GM12878 (cell line): Measurements from ENCODE around the gene FAM3B. TPM values are rescaled to one million over a fixed set of nuclear protein-coding genes. Genes with fewer than 3 reads are reported as not detected.

Experiments used
- ATAC-seq: fragments of 200-7000 bp; cut with Tn5 transposase; 3 replicates; pipeline ENCODE4 v1.9.1; 2020; ENCODE audit warnings: mild to moderate bottlenecking, moderate library complexity
- BruUV-seq: library from RNA; stranded (reverse); fragments of 400-500 nt; replicated peaks from 2 replicates; lab custom pipeline; 2021; lab: Mats Ljungman, UMichigan
- CTCF ChIA-PET: fragments of 300-600 bp; sonication (Branson Sonifier 250); formaldehyde crosslinking; extraction: SDS; loops from one replicate; lab custom pipeline; 2021; ENCODE audit warnings: inconsistent platforms; lab: Yijun Ruan, JAX
- POLR2A ChIA-PET: fragments of 350-600 bp; formaldehyde crosslinking; extraction: SDS; loops from one replicate; lab custom pipeline; 2021; ENCODE audit warnings: inconsistent platforms; lab: Charles Lee
- RAD21 ChIA-PET: fragments of 300-600 bp; sonication (Branson Sonifier 250); formaldehyde crosslinking; loops from one replicate; lab custom pipeline; 2023; ENCODE audit warnings: antibody characterized with exemption; ENCODE audit not compliant: unreplicated experiment; lab: Charles Lee
- SMC1A ChIA-PET: fragments of 300-600 bp; sonication (Branson Sonifier 250); formaldehyde crosslinking; loops from one replicate; lab custom pipeline; 2023; ENCODE audit not compliant: unreplicated experiment, uncharacterized antibody; lab: Charles Lee
- DNase-seq: peaks from one replicate; pipeline ENCODE4 v3.0.0-alpha.2; 2011; ENCODE audit warnings: low read depth, low spot score
- FAIRE-seq: peaks from 3 replicates; lab custom pipeline; 2011; peaks lifted over from hg19 to GRCh38; lab: Jason Lieb, UNC
- H2AFZ ChIP-seq: 2 replicates; pipeline ENCODE4 v1.6.0; 2011; ENCODE audit warnings: low read depth, low read length, control low read depth; ENCODE audit not compliant: control insufficient read depth
- H3K27ac ChIP-seq: 2 replicates; pipeline ENCODE4 v1.5.1; 2011; ENCODE audit warnings: control low read depth; ENCODE audit not compliant: control insufficient read depth, insufficient read depth
- H3K27me3 ChIP-seq, 2 experiments: replicated peaks in 1 of 2; 2 replicates each; pipeline versions ENCODE4 v1.6.0 to v1.6.1; 2011; ENCODE audit warnings: low read length in 1 of 2; ENCODE audit not compliant: control insufficient read depth in 2 of 2, insufficient read depth in 2 of 2
- H3K36me3 ChIP-seq, 2 experiments: 2 replicates each; pipeline ENCODE4 v1.5.1; 2011; ENCODE audit warnings: low read length in 1 of 2; ENCODE audit not compliant: control insufficient read depth in 2 of 2, insufficient read depth in 2 of 2
- H3K4me1 ChIP-seq: 2 replicates; pipeline ENCODE4 v1.6.1; 2011; ENCODE audit warnings: mild to moderate bottlenecking, low read length, moderate library complexity, mixed read lengths; ENCODE audit not compliant: control insufficient read depth, insufficient read depth
- H3K4me2 ChIP-seq: 2 replicates; pipeline ENCODE4 v1.6.0; 2011; ENCODE audit warnings: control low read depth; ENCODE audit not compliant: control insufficient read depth, insufficient read depth
- H3K4me3 ChIP-seq: fragments of 200-600 bp; sonication (generic); 2 replicates; pipeline ENCODE4 v1.5.1; 2016
- H3K79me2 ChIP-seq: 2 replicates; pipeline ENCODE4 v1.6.0; 2011; ENCODE audit warnings: low read length; ENCODE audit not compliant: control insufficient read depth, insufficient read depth
- H3K9ac ChIP-seq: 2 replicates; pipeline ENCODE4 v1.8.0; 2011; ENCODE audit warnings: low read length, control low read depth, mixed read lengths; ENCODE audit not compliant: control insufficient read depth, insufficient read depth
- H3K9me3 ChIP-seq: replicated peaks from 3 replicates; pipeline ENCODE4 v1.5.1; 2011; ENCODE audit warnings: mild to moderate bottlenecking, low read length; ENCODE audit not compliant: control insufficient read depth, insufficient read depth
- H4K20me1 ChIP-seq: 2 replicates; pipeline ENCODE4 v1.6.0; 2011; ENCODE audit not compliant: control insufficient read depth, insufficient read depth
- CBX5 ChIP-seq: sonication (generic); IDR thresholded peaks from 2 replicates; pipeline ENCODE4 v1.6.1; 2016; ENCODE audit warnings: low read depth, moderate library complexity, mild to moderate bottlenecking, inconsistent platforms
- CREM ChIP-seq: IDR thresholded peaks from 2 replicates; pipeline ENCODE4 v1.6.1; 2014; ENCODE audit warnings: antibody characterized with exemption, low read depth
- NFYA ChIP-seq: IDR thresholded peaks from 2 replicates; pipeline ENCODE4 v1.6.1; 2011; ENCODE audit warnings: low read depth, mild to moderate bottlenecking, low read length, improper control_type of control experiment, borderline replicate concordance
- RBBP5 ChIP-seq: fragments of 200-600 bp; sonication (generic); conservative IDR thresholded peaks from 2 replicates; pipeline ENCODE4 v1.6.1; 2016
- RCOR1 ChIP-seq: conservative IDR thresholded peaks from 2 replicates; pipeline ENCODE4 v1.6.1; 2012; ENCODE audit warnings: low read depth, low read length, improper control_type of control experiment
- SMARCA5 ChIP-seq: fragments of 450-650 bp; IDR thresholded peaks from 2 replicates; pipeline ENCODE4 v1.6.1; 2017; ENCODE audit warnings: mild to moderate bottlenecking
- STAT1 ChIP-seq: fragments of 450-650 bp; conservative IDR thresholded peaks from 2 replicates; pipeline ENCODE4 v1.6.1; 2014; ENCODE audit warnings: antibody characterized with exemption, mild to moderate bottlenecking
- STAT3 ChIP-seq: IDR thresholded peaks from 2 replicates; pipeline ENCODE4 v1.6.1; 2011; ENCODE audit warnings: low read depth, low read length, improper control_type of control experiment
- WGBS: methylation state at CpG from one replicate; pipeline ENCODE4 v1.1.6; 2016; ENCODE audit warnings: low lambda C conversion rate; ENCODE audit not compliant: insufficient replicate concordance, insufficient coverage; ENCODE audit errors: missing lambda C conversion rate; 5-methylcytosine and 5-hydroxymethylcytosine counted together
- in situ Hi-C: fragments of 300-500 bp; cut with MboI; formaldehyde crosslinking; loops from 9 replicates; pipeline ENCODE4 v1.14.3; 2018; ENCODE audit warnings: mixed read lengths
- intact Hi-C: fragments of 100-400 bp; cut with micrococcal nuclease; formaldehyde crosslinking; loops from one replicate; pipeline ENCODE4 v1.14.2; 2022; ENCODE audit not compliant: unreplicated experiment
- polyA plus RNA-seq, 11 experiments: library from polyadenylated mRNA; depleted of rRNA in 4 of 11; unstranded in 6 of 11; stranded (reverse) in 5 of 11; fragments of >200 nt; fragmentation: Nextera tagmentation in 4 of 11; fragmentation: Illumina TruSeq in 1 of 11; extraction: Ambion mirVana in 4 of 11; extraction: Trizol in 1 of 11; gene quantifications; 1 replicate in 1 of 11; 2 replicates in 10 of 11; pipeline versions ENCODE4 v1.2.1 to v1.2.3, GENCODE V29; 2011 to 2016; ENCODE audit warnings: inconsistent platforms in 2 of 11, missing spikeins in 2 of 11, low read depth in 1 of 11
- total RNA-seq, 4 experiments: library from RNA; depleted of rRNA in 3 of 4; stranded (reverse); fragments of >200 nt in 3 of 4; fragmentation: Illumina TruSeq in 1 of 4; extraction: Trizol in 1 of 4; gene quantifications; 2 replicates each; pipeline versions ENCODE4 v1.2.1 to v1.2.3, GENCODE V29; 2013 to 2021

Gene FAM3B
- total and polyA plus RNA-seq, 10 of the 15 experiments (the other 5 are each of a cell fraction or from before 2014, with no cell fraction given): 0.12 TPM; not detected in 9

DNA sequence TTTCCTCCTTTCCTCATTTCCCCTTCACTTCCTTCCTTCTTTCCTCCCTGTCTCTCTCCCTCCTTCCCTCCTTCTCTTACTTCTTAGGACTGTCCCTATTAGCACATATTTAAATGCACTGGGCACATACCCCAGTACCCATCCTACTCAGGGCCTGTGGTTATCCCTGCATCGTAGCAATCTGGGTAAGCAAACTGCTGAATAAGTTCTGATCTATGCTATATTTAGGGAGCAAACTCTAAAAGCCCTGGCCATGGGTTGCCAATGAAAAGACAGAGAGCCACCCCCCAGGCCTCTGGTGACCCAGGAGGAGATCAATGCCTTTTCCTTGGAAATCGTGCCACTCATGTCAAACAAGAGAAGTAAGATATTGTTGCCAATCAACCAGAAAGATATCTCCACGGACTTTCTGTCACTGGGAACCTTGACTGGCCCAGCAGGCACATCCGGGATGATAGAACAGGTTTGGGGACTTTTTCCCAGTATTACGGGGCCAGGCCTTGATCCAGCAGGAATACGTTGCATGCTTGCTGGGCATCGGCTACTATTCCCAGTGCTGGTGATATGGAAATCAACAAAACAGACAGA is 5.4 kb downstream of the FAM3B start:
- WGBS: 46% methylated on average over 7 of the region's 7 CpGs
- ChIA-PET CTCF (interaction anchor here (1.6 kb wide), 2 partner anchors 41 kb away, joined by 3 read pairs; no protein-coding TSS in a partner anchor), POLR2A (no interaction called here), RAD21 (no interaction called here), SMC1A (interaction anchor here (1.0 kb wide), 1 partner anchor 33 kb away, joined by 3 read pairs; no protein-coding TSS in a partner anchor)
- intact Hi-C loops: no loop called here
- no TSS peak for BruUV-seq
- Histone ChIP-seq H3K9me3 (no peaks in the 10 kb centered on the region), H3K36me3 (no peaks in the 10 kb centered on the region), H3K4me3 (no peak overlapping the region), H3K79me2 (no peaks in the 10 kb centered on the region), H3K27ac (no peak overlapping the region), H3K27me3 (no peaks in the 10 kb centered on the region; a peak in 1 of 4 replicates), H2AFZ (no peak overlapping the region), H4K20me1 (no peaks in the 10 kb centered on the region; the same call in 1 of the 2 replicates), H3K4me1 (no peaks in the 10 kb centered on the region), H3K9ac (no peak overlapping the region), H3K4me2 (no peak overlapping the region)
- TF ChIP-seq STAT3 (no peak), RCOR1 (no peak), NFYA (no peak), RBBP5 (no peak), CREM (no peak), CBX5 (no peak), SMARCA5 (no peak), STAT1 (no peak)
- DNase-seq: no peak
- no peak for FAIRE-seq
- no peak for ATAC-seq
- in situ Hi-C loops: no loop called here
